IMR-90 (cell line): ENCODE results near the gene TMEM208. TPM values are rescaled to one million over a fixed set of nuclear protein-coding genes. Genes with fewer than 3 reads are reported as not detected.

Experiments used
- ATAC-seq: fragments of 200-7000 bp; cut with Tn5 transposase; 2 replicates; pipeline ENCODE4 v1.9.1; 2020; ENCODE audit warnings: low read depth, mild to moderate bottlenecking, moderate library complexity
- BruUV-seq: library from RNA; stranded (reverse); fragments of 400-500 nt; replicated peaks from 2 replicates; lab custom pipeline; 2021; lab: Mats Ljungman, UMichigan
- CTCF ChIA-PET: fragments of 300-600 bp; formaldehyde crosslinking; extraction: SDS; loops from one replicate; lab custom pipeline; 2021; ENCODE audit warnings: antibody characterized with exemption; lab: Yijun Ruan, JAX
- POLR2A ChIA-PET: fragments of 300-600 bp; sonication (Branson Sonifier 250); formaldehyde crosslinking; loops from one replicate; lab custom pipeline; 2022; ENCODE audit warnings: antibody characterized with exemption; ENCODE audit not compliant: unreplicated experiment; lab: Charles Lee
- DNase-seq: peaks from one replicate; pipeline ENCODE4 v3.0.0; 2013
- H2AFZ ChIP-seq: replicated peaks from 2 replicates; pipeline ENCODE3; 2013; ENCODE audit warnings: low read length, mild to moderate bottlenecking; ENCODE audit not compliant: poor library complexity
- H2AK5ac ChIP-seq: 2 replicates; pipeline ENCODE4 v1.6.1; 2013; ENCODE audit warnings: low read depth, low read length, inconsistent platforms
- H2AK9ac ChIP-seq: replicated peaks from 2 replicates; pipeline ENCODE3; 2013; ENCODE audit warnings: mild to moderate bottlenecking, low read depth, low read length, moderate library complexity; ENCODE audit not compliant: poor library complexity
- H2BK120ac ChIP-seq: 2 replicates; pipeline ENCODE4 v1.6.1; 2013; ENCODE audit warnings: low read depth, low read length, inconsistent platforms
- H2BK15ac ChIP-seq: 3 replicates; pipeline ENCODE4 v1.6.1; 2013; ENCODE audit warnings: low read depth, low read length, inconsistent platforms
- H2BK20ac ChIP-seq: 2 replicates; pipeline ENCODE4 v1.6.1; 2013; ENCODE audit warnings: low read depth, mild to moderate bottlenecking, inconsistent platforms, low read length, moderate library complexity
- H2BK5ac ChIP-seq: 2 replicates; pipeline ENCODE4 v1.6.1; 2013; ENCODE audit warnings: mild to moderate bottlenecking, low read depth, low read length, inconsistent platforms; ENCODE audit not compliant: poor library complexity, severe bottlenecking
- H3K14ac ChIP-seq: replicated peaks from 2 replicates; pipeline ENCODE4 v1.6.1; 2013; ENCODE audit warnings: low read depth, low read length, inconsistent platforms
- H3K18ac ChIP-seq: 2 replicates; pipeline ENCODE4 v1.6.1; 2013; ENCODE audit warnings: low read depth, low read length, control low read depth
- H3K23ac ChIP-seq: 2 replicates; pipeline ENCODE4 v1.6.1; 2013; ENCODE audit warnings: low read depth, low read length, inconsistent platforms
- H3K27ac ChIP-seq: 2 replicates; pipeline ENCODE4 v1.5.1; 2013; ENCODE audit warnings: mild to moderate bottlenecking, control low read depth, low read length; ENCODE audit not compliant: insufficient read depth
- H3K27me3 ChIP-seq: 2 replicates; pipeline ENCODE4 v1.6.1; 2013; ENCODE audit warnings: low read length; ENCODE audit not compliant: control insufficient read depth, insufficient read depth
- H3K36me3 ChIP-seq: 2 replicates; pipeline ENCODE4 v1.6.1; 2013; ENCODE audit warnings: low read length, mixed read lengths; ENCODE audit not compliant: control insufficient read depth, insufficient read depth
- H3K4ac ChIP-seq: 2 replicates; pipeline ENCODE4 v1.6.1; 2013; ENCODE audit warnings: low read depth, low read length, inconsistent platforms
- H3K4me1 ChIP-seq: 2 replicates; pipeline ENCODE4 v1.6.1; 2013; ENCODE audit warnings: low read length, mixed read lengths; ENCODE audit not compliant: control insufficient read depth, insufficient read depth
- H3K4me2 ChIP-seq: 2 replicates; pipeline ENCODE4 v1.6.1; 2013; ENCODE audit warnings: low read depth, mild to moderate bottlenecking, control low read depth, low read length, moderate library complexity
- H3K4me3 ChIP-seq: 2 replicates; pipeline ENCODE4 v1.5.1; 2013; ENCODE audit warnings: low read depth, mild to moderate bottlenecking, control low read depth, low read length, moderate library complexity; ENCODE audit not compliant: insufficient read depth
- H3K56ac ChIP-seq: 2 replicates; pipeline ENCODE4 v1.6.1; 2013; ENCODE audit warnings: low read length, inconsistent platforms; ENCODE audit not compliant: insufficient read depth; ENCODE audit errors: extremely low read depth
- H3K79me1 ChIP-seq, 2 experiments: 2 replicates each; pipeline ENCODE4 v1.6.1; 2013; ENCODE audit warnings: low read length in 2 of 2, inconsistent platforms in 1 of 2, low read depth in 1 of 2
- H3K9ac ChIP-seq: 2 replicates; pipeline ENCODE4 v1.6.1; 2013; ENCODE audit warnings: low read depth, low read length, control low read depth
- H3K9me1 ChIP-seq: 2 replicates; pipeline ENCODE4 v1.6.1; 2013; ENCODE audit warnings: low read length, inconsistent platforms; ENCODE audit not compliant: insufficient read depth
- H3K9me3 ChIP-seq: 2 replicates; pipeline ENCODE4 v1.6.1; 2013; ENCODE audit warnings: low read length; ENCODE audit not compliant: control insufficient read depth, insufficient read depth
- H4K20me1 ChIP-seq: 2 replicates; pipeline ENCODE4 v1.6.1; 2013; ENCODE audit warnings: low read length, inconsistent platforms; ENCODE audit not compliant: insufficient read depth
- H4K5ac ChIP-seq: 2 replicates; pipeline ENCODE4 v1.6.1; 2013; ENCODE audit warnings: mild to moderate bottlenecking, low read depth, low read length, control low read depth
- H4K8ac ChIP-seq, 2 experiments: 2 replicates each; pipeline ENCODE4 v1.6.1; 2013; ENCODE audit warnings: low read depth in 2 of 2, low read length in 2 of 2, control low read depth in 1 of 2, inconsistent platforms in 1 of 2
- H4K91ac ChIP-seq: 2 replicates; pipeline ENCODE4 v1.6.1; 2013; ENCODE audit warnings: low read depth, low read length, inconsistent platforms; ENCODE audit not compliant: insufficient read depth
- BHLHE40 ChIP-seq: fragments of 150-350 bp; IDR thresholded peaks from 2 replicates; pipeline ENCODE4 v1.6.1; 2016; ENCODE audit warnings: mild to moderate bottlenecking, low read depth, low read length
- CHD1 ChIP-seq: IDR thresholded peaks from 2 replicates; pipeline ENCODE4 v1.6.1; 2012; ENCODE audit warnings: low read depth, low read length, improper control_type of control experiment
- FOS ChIP-seq: fragments of 150-350 bp; IDR thresholded peaks from 2 replicates; pipeline ENCODE4 v1.6.1; 2016; ENCODE audit warnings: low read depth, low read length
- MAFK ChIP-seq: IDR thresholded peaks from 2 replicates; pipeline ENCODE4 v1.6.1; 2012; ENCODE audit warnings: low read depth, low read length, improper control_type of control experiment
- MAZ ChIP-seq: IDR thresholded peaks from 2 replicates; pipeline ENCODE4 v1.6.1; 2012; ENCODE audit warnings: low read depth, mild to moderate bottlenecking, low read length, improper control_type of control experiment, moderate library complexity, borderline replicate concordance
- MXI1 ChIP-seq: IDR thresholded peaks from 2 replicates; pipeline ENCODE4 v1.6.1; 2012; ENCODE audit warnings: low read depth, mild to moderate bottlenecking, low read length, moderate library complexity, borderline replicate concordance
- POLR2A ChIP-seq: IDR thresholded peaks from 2 replicates; pipeline ENCODE4 v1.6.1; 2012; ENCODE audit warnings: mild to moderate bottlenecking, low read depth, low read length
- RCOR1 ChIP-seq: IDR thresholded peaks from 2 replicates; pipeline ENCODE4 v1.6.1; 2012; ENCODE audit warnings: mild to moderate bottlenecking, low read length, improper control_type of control experiment; ENCODE audit not compliant: insufficient replicate concordance
- SMC3 ChIP-seq: fragments of 150-350 bp; IDR thresholded peaks from 2 replicates; pipeline ENCODE4 v1.6.1; 2016; ENCODE audit warnings: low read depth, mild to moderate bottlenecking, antibody characterized with exemption, low read length, moderate library complexity
- whole genome bisulfite sequencing, 2 experiments: methylation state at CpG; one replicate each; pipeline versions ENCODE4 v1.1.5 to v1.1.7; 2013; ENCODE audit warnings: missing lambda C conversion rate in 2 of 2; ENCODE audit not compliant: insufficient read length in 1 of 2; ENCODE audit errors: extremely low coverage in 2 of 2; 5-methylcytosine and 5-hydroxymethylcytosine counted together
- dilution Hi-C: fragments of 300-500 bp; cut with HindIII; formaldehyde crosslinking; loops from one replicate; pipeline ENCODE4 v1.14.3; 2018; ENCODE audit warnings: low sequenced_read_pairs; ENCODE audit not compliant: unreplicated experiment
- in situ Hi-C: fragments of 300-500 bp; cut with MboI; formaldehyde crosslinking; loops from 3 replicates; pipeline ENCODE4 v1.14.3; 2019; ENCODE audit warnings: low sequenced_read_pairs, inconsistent platforms, mixed read lengths
- intact Hi-C: fragments of 100-400 bp; cut with micrococcal nuclease; formaldehyde crosslinking; loops from 2 replicates; pipeline ENCODE4 v1.10.0; 2022
- polyA plus RNA-seq, 3 experiments: library from polyadenylated mRNA; depleted of rRNA; stranded (reverse); fragments of >200 nt; gene quantifications; 2 replicates each; pipeline ENCODE4 v1.2.3, GENCODE V29; 2012; ENCODE audit warnings: low replicate concordance in 1 of 3
- total RNA-seq: library from RNA; depleted of rRNA; stranded (reverse); fragments of >200 nt; gene quantifications from 2 replicates; pipeline ENCODE4 v1.2.3, GENCODE V29; 2012
- TF ChIP-seq, protein P1 (sequence below): conservative IDR thresholded peaks from 2 replicates; pipeline ENCODE4 v1.5.1; 2012; ENCODE audit warnings: mild to moderate bottlenecking, low read depth, low read length, improper control_type of control experiment
- TF ChIP-seq, protein P2 (sequence below): fragments of 150-350 bp; IDR thresholded peaks from 2 replicates; pipeline ENCODE4 v1.6.1; 2016; ENCODE audit warnings: low read depth, mild to moderate bottlenecking, low read length, moderate library complexity, borderline replicate concordance
- TF ChIP-seq, protein P3 (sequence below): fragments of 150-350 bp; IDR thresholded peaks from 2 replicates; pipeline ENCODE4 v1.6.1; 2017; ENCODE audit warnings: mild to moderate bottlenecking, antibody characterized with exemption, low read length, low read depth

TMEM208 gene
- total and polyA plus RNA-seq, 2 of the 4 experiments (the other 2 are of a cell fraction) = 65.6 to 66.5 TPM

DNA sequence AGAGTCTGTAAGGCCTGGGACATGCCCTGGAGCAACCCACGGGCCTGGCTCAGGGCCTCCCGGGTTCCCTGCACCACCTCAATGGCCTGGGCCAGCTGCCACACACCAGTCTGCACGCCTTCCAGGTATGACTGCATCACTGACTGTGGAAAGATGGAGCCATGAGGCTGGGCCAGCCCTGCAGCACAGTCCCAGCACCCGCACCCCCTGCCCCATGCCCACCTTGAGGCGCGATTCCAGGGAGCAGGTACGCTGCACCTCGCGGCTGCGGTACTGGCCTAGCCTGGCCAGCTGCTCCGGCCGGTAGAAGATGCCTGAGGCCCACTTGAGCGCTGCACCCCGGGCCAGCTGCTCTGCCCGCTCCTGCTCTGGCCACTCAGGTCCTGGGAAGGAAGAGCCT lies 38.1 kb upstream of the TMEM208 start:
- Histone ChIP-seq H4K8ac (no peak overlapping the region), H3K23ac (no peak overlapping the region), H3K79me1 (peaks cover 14 to 23% of the 10 kb centered on the region in 2 experiments), H4K91ac (no peak overlapping the region), H2AK5ac (no peak overlapping the region), H4K5ac (no peak overlapping the region), H3K18ac (no peak overlapping the region), H3K56ac (no peak overlapping the region), H3K9ac (no peak overlapping the region), H4K20me1 (peaks cover 18% of the 10 kb centered on the region), H3K27ac (no peak overlapping the region), H3K36me3 (peaks cover 4% of the 10 kb centered on the region), H3K27me3 (no peaks in the 10 kb centered on the region), H3K9me3 (no peaks in the 10 kb centered on the region), H3K14ac (no peak overlapping the region), H2BK5ac (no peak overlapping the region), H3K4me3 (no peak overlapping the region), H3K4me2 (no peak overlapping the region), H3K4ac (no peak overlapping the region), H2BK15ac (no peak overlapping the region), H2AK9ac (no peak overlapping the region), H2BK120ac (no peak overlapping the region), H2BK20ac (no peak overlapping the region), H3K4me1 (peaks cover 21% of the 10 kb centered on the region), H2AFZ (no peak overlapping the region), H3K9me1 (peaks cover 26% of the 10 kb centered on the region)
- ChIA-PET CTCF (no interaction called here), POLR2A (no interaction called here)
- TF ChIP-seq, protein P1, sequence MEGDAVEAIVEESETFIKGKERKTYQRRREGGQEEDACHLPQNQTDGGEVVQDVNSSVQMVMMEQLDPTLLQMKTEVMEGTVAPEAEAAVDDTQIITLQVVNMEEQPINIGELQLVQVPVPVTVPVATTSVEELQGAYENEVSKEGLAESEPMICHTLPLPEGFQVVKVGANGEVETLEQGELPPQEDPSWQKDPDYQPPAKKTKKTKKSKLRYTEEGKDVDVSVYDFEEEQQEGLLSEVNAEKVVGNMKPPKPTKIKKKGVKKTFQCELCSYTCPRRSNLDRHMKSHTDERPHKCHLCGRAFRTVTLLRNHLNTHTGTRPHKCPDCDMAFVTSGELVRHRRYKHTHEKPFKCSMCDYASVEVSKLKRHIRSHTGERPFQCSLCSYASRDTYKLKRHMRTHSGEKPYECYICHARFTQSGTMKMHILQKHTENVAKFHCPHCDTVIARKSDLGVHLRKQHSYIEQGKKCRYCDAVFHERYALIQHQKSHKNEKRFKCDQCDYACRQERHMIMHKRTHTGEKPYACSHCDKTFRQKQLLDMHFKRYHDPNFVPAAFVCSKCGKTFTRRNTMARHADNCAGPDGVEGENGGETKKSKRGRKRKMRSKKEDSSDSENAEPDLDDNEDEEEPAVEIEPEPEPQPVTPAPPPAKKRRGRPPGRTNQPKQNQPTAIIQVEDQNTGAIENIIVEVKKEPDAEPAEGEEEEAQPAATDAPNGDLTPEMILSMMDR = no peak
- TF ChIP-seq BHLHE40 = no peak
- TF ChIP-seq, protein P2, sequence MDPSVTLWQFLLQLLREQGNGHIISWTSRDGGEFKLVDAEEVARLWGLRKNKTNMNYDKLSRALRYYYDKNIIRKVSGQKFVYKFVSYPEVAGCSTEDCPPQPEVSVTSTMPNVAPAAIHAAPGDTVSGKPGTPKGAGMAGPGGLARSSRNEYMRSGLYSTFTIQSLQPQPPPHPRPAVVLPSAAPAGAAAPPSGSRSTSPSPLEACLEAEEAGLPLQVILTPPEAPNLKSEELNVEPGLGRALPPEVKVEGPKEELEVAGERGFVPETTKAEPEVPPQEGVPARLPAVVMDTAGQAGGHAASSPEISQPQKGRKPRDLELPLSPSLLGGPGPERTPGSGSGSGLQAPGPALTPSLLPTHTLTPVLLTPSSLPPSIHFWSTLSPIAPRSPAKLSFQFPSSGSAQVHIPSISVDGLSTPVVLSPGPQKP = no peak
- no peak for TF ChIP-seq MAFK
- no peak for TF ChIP-seq MXI1
- TF ChIP-seq RCOR1 = no peak
- no peak for TF ChIP-seq POLR2A
- TF ChIP-seq CHD1 = no peak
- TF ChIP-seq MAZ = no peak
- TF ChIP-seq SMC3 = no peak
- TF ChIP-seq FOS = no peak
- TF ChIP-seq, protein P3, sequence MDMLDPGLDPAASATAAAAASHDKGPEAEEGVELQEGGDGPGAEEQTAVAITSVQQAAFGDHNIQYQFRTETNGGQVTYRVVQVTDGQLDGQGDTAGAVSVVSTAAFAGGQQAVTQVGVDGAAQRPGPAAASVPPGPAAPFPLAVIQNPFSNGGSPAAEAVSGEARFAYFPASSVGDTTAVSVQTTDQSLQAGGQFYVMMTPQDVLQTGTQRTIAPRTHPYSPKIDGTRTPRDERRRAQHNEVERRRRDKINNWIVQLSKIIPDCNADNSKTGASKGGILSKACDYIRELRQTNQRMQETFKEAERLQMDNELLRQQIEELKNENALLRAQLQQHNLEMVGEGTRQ = no peak
- ATAC-seq (no peak), DNase-seq (no peak)
- dilution Hi-C loops = no loop called here
- no TSS peak for BruUV-seq
- intact Hi-C loops = loop anchor here (10.0 kb wide), 1 partner anchor 174 kb away; no protein-coding TSS in a partner anchor
- in situ Hi-C loops = no loop called here
- WGBS, 2 experiments = 74% methylated on average over 3 of the region's 15 CpGs; no CpG with 5 or more reads in 1 of the 2 experiments
